ENCODE data around the gene PEDS1.
A peak's percentile ranks its signal among the peaks of the same experiment; 100 is the strongest.
"Not testable (repeated sequence)": the region's sequence is repeated elsewhere in the genome, so short reads cannot be mapped to it uniquely, and the experiment has no call there.

Gene PEDS1

GRCh38 chr20:50135157-50135556 lies 18.4 kb downstream of the PEDS1 start:
- DNase-seq = not testable (repeated sequence)

GRCh38 chr20:50133474-50134217 lies 19.9 kb downstream of the PEDS1 start:
- DNase-seq = no peak

GRCh38 chr20:50133041-50133440 lies 20.5 kb downstream of the PEDS1 start:
- no peak for DNase-seq

GRCh38 chr20:50130995-50131394 lies 22.5 kb downstream of the PEDS1 start:
- DNase-seq = no peak

GRCh38 chr20:50130356-50130723 lies 23.2 kb downstream of the PEDS1 start:
- DNase-seq = no peak

GRCh38 chr20:50129662-50130355 lies 23.7 kb downstream of the PEDS1 start:
- DNase-seq = no peak

GRCh38 chr20:50128520-50128905 lies 25.0 kb downstream of the PEDS1 start:
- DNase-seq = no peak

GRCh38 chr20:50127587-50128519 lies 25.7 kb downstream of the PEDS1 start:
- no peak for DNase-seq

- no peak for DNase-seq
These were observed 26.9 kb downstream of the PEDS1 start for GRCh38 chr20:50126662-50127061.

- no peak for DNase-seq
These were observed 28.2 kb downstream of the PEDS1 start for GRCh38 chr20:50125279-50125678.

GRCh38 chr20:50124496-50124895 lies 29.0 kb downstream of the PEDS1 start:
- no peak for DNase-seq

- DNase-seq = no peak
These were observed 30.1 kb downstream of the PEDS1 start for GRCh38 chr20:50123418-50123817.

GRCh38 chr20:50122763-50123162 lies 30.8 kb downstream of the PEDS1 start:
- DNase-seq = no peak

GRCh38 chr20:50121858-50122271 lies 31.7 kb downstream of the PEDS1 start:
- DNase-seq = no peak

GRCh38 chr20:50120935-50121693 lies 32.4 kb downstream of the PEDS1 start:
- DNase-seq = peak; percentile 44

- no peak for DNase-seq
These were observed 35.3 kb downstream of the PEDS1 start for GRCh38 chr20:50118203-50118602.

GRCh38 chr20:50116368-50116999 lies 37.0 kb downstream of the PEDS1 start:
- DNase-seq = no peak

- peak; percentile 74 for DNase-seq
These were observed 37.7 kb downstream of the PEDS1 start for GRCh38 chr20:50115591-50116367.

- no peak for DNase-seq
These were observed 38.4 kb downstream of the PEDS1 start for GRCh38 chr20:50115041-50115512.

GRCh38 chr20:50113420-50114224 lies 39.9 kb downstream of the PEDS1 start:
- no peak for DNase-seq
